ENCODE measurements around the gene TGFBI. TPM values are rescaled to one million over a fixed set of nuclear protein-coding genes. Genes with fewer than 3 reads are reported as not detected.

Gene TGFBI
- total RNA-seq, 4 donors from 2014 or later, result 38.4 to 48.0 (median 40.0) TPM

DNA sequence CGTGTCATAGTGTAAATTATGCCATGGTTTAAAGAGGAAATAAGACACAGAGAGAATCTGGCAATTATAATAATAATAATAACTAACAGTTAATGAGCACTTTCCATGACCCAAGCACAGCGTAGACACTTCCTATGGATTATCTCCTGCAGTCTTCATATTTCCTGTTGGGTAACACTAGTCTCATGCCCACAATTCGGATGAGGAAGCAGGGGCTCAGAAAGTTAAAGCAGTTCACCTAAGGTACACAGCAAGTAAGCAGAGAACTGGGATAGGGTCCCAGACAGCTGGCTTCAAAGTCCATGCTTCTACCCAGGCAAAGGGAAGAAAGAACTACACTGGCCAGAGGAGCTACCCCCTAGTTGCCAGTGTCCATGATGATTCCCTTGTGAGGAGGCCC, 27.9 kb upstream of the TGFBI start:
- H3K4me1 ChIP-seq, result no peaks in the 10 kb centered on the region
- TF ChIP-seq, protein P1, sequence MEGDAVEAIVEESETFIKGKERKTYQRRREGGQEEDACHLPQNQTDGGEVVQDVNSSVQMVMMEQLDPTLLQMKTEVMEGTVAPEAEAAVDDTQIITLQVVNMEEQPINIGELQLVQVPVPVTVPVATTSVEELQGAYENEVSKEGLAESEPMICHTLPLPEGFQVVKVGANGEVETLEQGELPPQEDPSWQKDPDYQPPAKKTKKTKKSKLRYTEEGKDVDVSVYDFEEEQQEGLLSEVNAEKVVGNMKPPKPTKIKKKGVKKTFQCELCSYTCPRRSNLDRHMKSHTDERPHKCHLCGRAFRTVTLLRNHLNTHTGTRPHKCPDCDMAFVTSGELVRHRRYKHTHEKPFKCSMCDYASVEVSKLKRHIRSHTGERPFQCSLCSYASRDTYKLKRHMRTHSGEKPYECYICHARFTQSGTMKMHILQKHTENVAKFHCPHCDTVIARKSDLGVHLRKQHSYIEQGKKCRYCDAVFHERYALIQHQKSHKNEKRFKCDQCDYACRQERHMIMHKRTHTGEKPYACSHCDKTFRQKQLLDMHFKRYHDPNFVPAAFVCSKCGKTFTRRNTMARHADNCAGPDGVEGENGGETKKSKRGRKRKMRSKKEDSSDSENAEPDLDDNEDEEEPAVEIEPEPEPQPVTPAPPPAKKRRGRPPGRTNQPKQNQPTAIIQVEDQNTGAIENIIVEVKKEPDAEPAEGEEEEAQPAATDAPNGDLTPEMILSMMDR (IDR thresholded peaks at IDR 0.05 in 4 of 5, conservative IDR thresholded peaks at IDR 0.05 in 1 of 5), result no peak
- TF ChIP-seq POLR2A (IDR thresholded peaks at IDR 0.05), result no peak
- no peak overlapping the region for H3K27ac ChIP-seq
- in situ Hi-C loops (cut with MboI; ENCODE audit: low sequenced_read_pairs in 4 of 4) (no loop called here), intact Hi-C loops (cut with DNase I; ENCODE audit: low total_unique reads) (no loop called here)
- H3K27me3 ChIP-seq, result no peaks in the 10 kb centered on the region
- H3K9me3 ChIP-seq, result no peaks in the 10 kb centered on the region
- peak in 1 of 2 donors; percentile 27 for ATAC-seq
- DNase-seq, result no peak
- no peak overlapping the region for H3K4me3 ChIP-seq
- no peaks in the 10 kb centered on the region for H3K36me3 ChIP-seq

DNA sequence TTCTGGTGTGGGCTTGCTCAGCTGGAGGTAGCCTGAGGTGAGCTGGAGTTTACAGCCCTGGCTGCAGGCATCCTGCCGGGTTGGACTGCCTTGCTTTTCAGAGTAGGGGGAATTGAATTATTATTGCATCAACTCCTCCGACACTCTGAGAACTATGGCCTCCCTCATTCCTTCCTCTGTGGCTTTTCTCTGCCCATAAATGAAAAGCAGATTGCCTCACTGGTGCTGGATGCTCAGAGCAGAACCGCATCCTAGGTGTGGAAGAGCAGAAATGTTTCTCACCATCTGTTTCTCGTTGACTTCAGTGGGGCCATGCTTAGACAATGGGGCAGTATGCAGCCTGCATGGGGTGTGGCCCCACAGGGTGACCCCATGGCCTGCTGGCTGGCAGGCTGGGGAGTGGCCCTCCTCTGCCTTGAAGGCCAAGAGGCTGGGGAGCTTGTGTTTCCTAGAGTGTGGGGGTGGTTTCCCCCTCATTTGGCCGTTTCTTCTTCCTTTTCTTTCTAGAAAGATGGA, 27.3 kb upstream of the TGFBI start:
- Histone ChIP-seq H3K27me3 (no peaks in the 10 kb centered on the region), H3K9me3 (no peaks in the 10 kb centered on the region), H3K27ac (no peak overlapping the region), H3K4me1 (no peaks in the 10 kb centered on the region), H3K4me3 (no peak overlapping the region), H3K36me3 (no peaks in the 10 kb centered on the region)
- in situ Hi-C loops (cut with MboI; ENCODE audit: low sequenced_read_pairs in 4 of 4) (no loop called here), intact Hi-C loops (cut with DNase I; ENCODE audit: low total_unique reads) (no loop called here)
- no peak for TF ChIP-seq POLR2A (IDR thresholded peaks at IDR 0.05)
- TF ChIP-seq, protein P1 (IDR thresholded peaks at IDR 0.05 in 4 of 5, conservative IDR thresholded peaks at IDR 0.05 in 1 of 5), result no peak
- ATAC-seq (no peak), DNase-seq (no peak)

DNA sequence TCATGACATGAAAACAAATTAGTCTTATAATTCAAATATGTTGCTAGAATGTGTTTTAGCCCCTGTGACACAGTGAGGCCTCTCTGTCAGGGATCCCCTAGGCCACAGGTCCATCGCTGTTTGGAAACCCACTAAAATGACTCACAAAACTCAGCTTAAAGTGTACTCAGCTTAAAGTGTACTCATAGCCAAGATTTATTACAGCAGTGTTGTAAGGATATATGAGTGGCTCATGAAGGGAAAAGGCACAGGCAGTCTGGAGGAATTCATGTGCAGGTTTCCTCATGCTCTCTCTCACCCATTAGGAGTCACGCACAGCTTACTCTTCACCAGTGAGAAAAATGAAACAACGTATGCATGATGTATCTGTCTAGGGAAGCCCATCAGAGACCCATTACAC, 24.4 kb upstream of the TGFBI start:
- TF ChIP-seq POLR2A (IDR thresholded peaks at IDR 0.05), result no peak
- TF ChIP-seq, protein P1 (IDR thresholded peaks at IDR 0.05 in 4 of 5, conservative IDR thresholded peaks at IDR 0.05 in 1 of 5), result no peak
- Histone ChIP-seq H3K9me3 (no peaks in the 10 kb centered on the region), H3K27ac (no peak overlapping the region), H3K36me3 (no peaks in the 10 kb centered on the region), H3K27me3 (no peaks in the 10 kb centered on the region), H3K4me1 (no peaks in the 10 kb centered on the region), H3K4me3 (no peak overlapping the region)
- in situ Hi-C loops (cut with MboI; ENCODE audit: low sequenced_read_pairs in 4 of 4), result no loop called here
- DNase-seq, result no peak
- ATAC-seq, result no peak
- intact Hi-C loops (cut with DNase I; ENCODE audit: low total_unique reads), result no loop called here

DNA sequence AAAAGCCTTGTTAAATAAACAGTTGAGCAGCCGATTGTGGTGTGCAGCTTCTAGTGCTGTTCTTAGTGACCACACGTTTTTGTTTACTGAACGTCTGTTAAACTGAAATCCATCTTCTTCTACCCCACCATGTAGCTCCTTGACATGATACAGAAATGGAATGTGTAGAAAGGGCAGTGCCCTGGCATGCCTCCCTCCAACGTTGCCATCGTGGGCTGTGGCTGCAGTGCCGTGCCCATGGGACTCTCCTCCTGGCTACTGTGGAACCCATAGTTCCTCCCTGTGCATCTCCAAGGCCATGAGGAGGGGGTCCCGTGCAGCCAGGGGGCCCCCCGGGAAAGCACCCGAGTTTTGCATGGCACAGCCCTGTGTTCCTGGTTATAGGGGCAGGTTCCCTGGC, 23.3 kb upstream of the TGFBI start:
- peak overlapping the region in 2 of 4 donors; percentile 52 to 68 for H3K27ac ChIP-seq
- ATAC-seq (no peak), DNase-seq (no peak)
- no peaks in the 10 kb centered on the region for H3K27me3 ChIP-seq
- intact Hi-C loops (cut with DNase I; ENCODE audit: low total_unique reads) (no loop called here), in situ Hi-C loops (cut with MboI; ENCODE audit: low sequenced_read_pairs in 4 of 4) (no loop called here)
- H3K4me3 ChIP-seq, result no peak overlapping the region
- TF ChIP-seq, protein P1 (IDR thresholded peaks at IDR 0.05 in 4 of 5, conservative IDR thresholded peaks at IDR 0.05 in 1 of 5), result no peak
- TF ChIP-seq POLR2A (IDR thresholded peaks at IDR 0.05), result no peak
- no peaks in the 10 kb centered on the region for H3K4me1 ChIP-seq
- no peaks in the 10 kb centered on the region for H3K9me3 ChIP-seq
- H3K36me3 ChIP-seq, result no peaks in the 10 kb centered on the region

DNA sequence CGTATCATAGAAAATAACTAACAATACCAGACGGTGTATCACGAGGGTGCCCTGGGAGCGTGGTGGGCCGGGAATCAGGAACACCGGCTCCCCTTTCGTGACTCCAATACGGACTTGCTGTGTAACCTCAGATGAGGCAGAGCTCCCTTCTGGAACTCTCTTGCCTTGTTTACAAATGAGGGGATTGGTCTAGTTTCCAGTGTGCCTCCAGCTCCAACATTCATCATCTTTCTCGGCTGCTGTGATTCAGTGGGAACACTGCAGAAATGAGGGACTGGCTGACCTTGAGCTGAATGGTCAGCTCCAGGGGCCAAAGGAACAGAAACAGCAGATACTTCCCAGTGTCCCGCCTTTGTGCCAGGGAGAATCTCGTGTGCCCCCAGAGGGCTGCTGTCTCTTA, 22.6 kb upstream of the TGFBI start:
- H3K36me3 ChIP-seq, result no peaks in the 10 kb centered on the region
- no peaks in the 10 kb centered on the region for H3K27me3 ChIP-seq
- no peaks in the 10 kb centered on the region for H3K4me1 ChIP-seq
- no peak overlapping the region for H3K4me3 ChIP-seq
- peak overlapping the region; percentile 42 to 68 (median 58) for H3K27ac ChIP-seq
- intact Hi-C loops (cut with DNase I; ENCODE audit: low total_unique reads), result no loop called here
- TF ChIP-seq, protein P1 (IDR thresholded peaks at IDR 0.05 in 4 of 5, conservative IDR thresholded peaks at IDR 0.05 in 1 of 5), result no peak
- TF ChIP-seq POLR2A (IDR thresholded peaks at IDR 0.05), result no peak
- no peaks in the 10 kb centered on the region for H3K9me3 ChIP-seq
- ATAC-seq (peak; percentile 72 to 81), DNase-seq (peak in 1 of 2 donors; percentile 49)
- in situ Hi-C loops (cut with MboI; ENCODE audit: low sequenced_read_pairs in 4 of 4), result no loop called here
